GM15510 (cell line): ENCODE measurements around the gene THBD.

Experiments used
- POLR2A ChIP-seq: IDR thresholded peaks from 3 replicates; pipeline ENCODE4 v1.6.1; 2011; ENCODE audit warnings: borderline replicate concordance; ENCODE audit not compliant: insufficient read length; ENCODE audit errors: extremely low read depth

The THBD gene

GRCh38 chr20:23072892-23073586, 23.6 kb upstream of the THBD start:
- no peak for TF ChIP-seq POLR2A

- TF ChIP-seq POLR2A = no peak
Observed at GRCh38 chr20:23071996-23072395, 22.5 kb upstream of the THBD start.

GRCh38 chr20:23071398-23071797, 21.9 kb upstream of the THBD start:
- no peak for TF ChIP-seq POLR2A

GRCh38 chr20:23069108-23069507, 19.6 kb upstream of the THBD start:
- TF ChIP-seq POLR2A = no peak

GRCh38 chr20:23068283-23068682, 18.8 kb upstream of the THBD start:
- TF ChIP-seq POLR2A = no peak

- no peak for TF ChIP-seq POLR2A
Observed at GRCh38 chr20:23066772-23067171, 17.3 kb upstream of the THBD start.

GRCh38 chr20:23065266-23066201, 16.1 kb upstream of the THBD start:
- TF ChIP-seq POLR2A = no peak

GRCh38 chr20:23063581-23063980, 14.1 kb upstream of the THBD start:
- no peak for TF ChIP-seq POLR2A

GRCh38 chr20:23063168-23063567, 13.7 kb upstream of the THBD start:
- no peak for TF ChIP-seq POLR2A

- TF ChIP-seq POLR2A = no peak
Observed at GRCh38 chr20:23062632-23063031, 13.2 kb upstream of the THBD start.

GRCh38 chr20:23061734-23062561, 12.5 kb upstream of the THBD start:
- TF ChIP-seq POLR2A = no peak

GRCh38 chr20:23061262-23061661, 11.8 kb upstream of the THBD start:
- no peak for TF ChIP-seq POLR2A

- no peak for TF ChIP-seq POLR2A
Observed at GRCh38 chr20:23060629-23061028, 11.2 kb upstream of the THBD start.

- TF ChIP-seq POLR2A = no peak
Observed at GRCh38 chr20:23059846-23060245, 10.4 kb upstream of the THBD start.

- TF ChIP-seq POLR2A = no peak
Observed at GRCh38 chr20:23059001-23059400, 9.5 kb upstream of the THBD start.

- TF ChIP-seq POLR2A = no peak
Observed at GRCh38 chr20:23058240-23058639, 8.8 kb upstream of the THBD start.

GRCh38 chr20:23052904-23053303, 3.4 kb upstream of the THBD start:
- no peak for TF ChIP-seq POLR2A
